ENCODE data around the gene COX10.

DNA sequence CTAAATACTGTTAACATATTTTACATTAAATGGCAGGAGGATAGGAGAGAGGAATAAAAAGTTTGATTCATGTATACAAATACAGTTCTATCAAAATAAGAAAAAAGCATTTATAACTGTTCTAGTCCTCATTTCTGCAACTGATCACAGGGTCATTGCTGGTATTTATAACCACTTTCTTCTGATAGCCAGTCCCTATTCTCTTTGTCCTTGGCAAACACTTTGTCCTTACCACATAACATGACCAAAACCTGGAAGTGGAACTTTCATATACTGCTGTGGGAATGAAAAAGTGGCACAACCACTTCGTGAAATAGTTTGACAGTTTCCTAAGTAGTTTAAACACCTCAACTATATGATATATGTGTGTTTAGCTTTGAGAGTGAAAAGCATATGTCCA, 84.1 kb downstream of the COX10 start:
- TF ChIP-seq POLR2AphosphoS5 (IDR thresholded peaks at IDR 0.05) = no peak
- TF ChIP-seq, protein P1, sequence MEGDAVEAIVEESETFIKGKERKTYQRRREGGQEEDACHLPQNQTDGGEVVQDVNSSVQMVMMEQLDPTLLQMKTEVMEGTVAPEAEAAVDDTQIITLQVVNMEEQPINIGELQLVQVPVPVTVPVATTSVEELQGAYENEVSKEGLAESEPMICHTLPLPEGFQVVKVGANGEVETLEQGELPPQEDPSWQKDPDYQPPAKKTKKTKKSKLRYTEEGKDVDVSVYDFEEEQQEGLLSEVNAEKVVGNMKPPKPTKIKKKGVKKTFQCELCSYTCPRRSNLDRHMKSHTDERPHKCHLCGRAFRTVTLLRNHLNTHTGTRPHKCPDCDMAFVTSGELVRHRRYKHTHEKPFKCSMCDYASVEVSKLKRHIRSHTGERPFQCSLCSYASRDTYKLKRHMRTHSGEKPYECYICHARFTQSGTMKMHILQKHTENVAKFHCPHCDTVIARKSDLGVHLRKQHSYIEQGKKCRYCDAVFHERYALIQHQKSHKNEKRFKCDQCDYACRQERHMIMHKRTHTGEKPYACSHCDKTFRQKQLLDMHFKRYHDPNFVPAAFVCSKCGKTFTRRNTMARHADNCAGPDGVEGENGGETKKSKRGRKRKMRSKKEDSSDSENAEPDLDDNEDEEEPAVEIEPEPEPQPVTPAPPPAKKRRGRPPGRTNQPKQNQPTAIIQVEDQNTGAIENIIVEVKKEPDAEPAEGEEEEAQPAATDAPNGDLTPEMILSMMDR (IDR thresholded peaks at IDR 0.05 in 8 of 11, conservative IDR thresholded peaks at IDR 0.05 in 3 of 11) = no peak

All from spleen (tissue), 7 donors.